G401 (cell line): Measurements from ENCODE around the gene RNF8. TPM values are rescaled to one million over a fixed set of nuclear protein-coding genes. Genes with fewer than 3 reads are reported as not detected.
"Not testable (repeated sequence)": the region's sequence is repeated elsewhere in the genome, so short reads cannot be mapped to it uniquely, and the experiment has no call there.

Experiments used
- DNase-seq: peaks from one replicate; pipeline ENCODE4 v3.0.0-alpha.2; 2015; ENCODE audit warnings: low spot score
- in situ Hi-C: cut with HindIII; loops from 2 replicates; pipeline ENCODE4 v1.10.0; 2016; ENCODE audit warnings: low sequenced_read_pairs, mixed read lengths
- total RNA-seq: library from RNA; depleted of rRNA; stranded (reverse); fragments of >200 nt; shearing (Covaris generic); gene quantifications from 2 replicates; pipeline ENCODE4 v1.2.3, GENCODE V29; 2014

Gene RNF8
- total RNA-seq, 1 experiment from 2014 or later, result 57.9 TPM

GRCh38 chr6:37319856-37320480 lies 33.8 kb upstream of the RNF8 start:
- DNase-seq, result no peak
- in situ Hi-C loops, result no loop called here

- peak; percentile 33 for DNase-seq
- in situ Hi-C loops, result no loop called here
Measured at GRCh38 chr6:37320646-37321045, 33.1 kb upstream of the RNF8 start.

GRCh38 chr6:37321101-37321500 lies 32.7 kb upstream of the RNF8 start:
- no peak for DNase-seq
- in situ Hi-C loops, result no loop called here

- DNase-seq, result peak; percentile 82
- in situ Hi-C loops, result no loop called here
Measured at GRCh38 chr6:37321516-37322415, 32.0 kb upstream of the RNF8 start.

GRCh38 chr6:37323580-37323979 lies 30.2 kb upstream of the RNF8 start:
- DNase-seq, result peak; percentile 27
- in situ Hi-C loops, result no loop called here

GRCh38 chr6:37324131-37325033 lies 29.4 kb upstream of the RNF8 start:
- peak; percentile 53 for DNase-seq

GRCh38 chr6:37330345-37330744 lies 23.4 kb upstream of the RNF8 start:
- in situ Hi-C loops, DNase-seq: not testable (repeated sequence)

More at GRCh38 chr6:37324131-37325033, 29.4 kb upstream of the RNF8 start:
- in situ Hi-C loops, result no loop called here

GRCh38 chr6:37331047-37331446 lies 22.7 kb upstream of the RNF8 start:
- in situ Hi-C loops, result no loop called here
- DNase-seq, result no peak

- in situ Hi-C loops, result no loop called here
- no peak for DNase-seq
Measured at GRCh38 chr6:37332894-37333293, 20.9 kb upstream of the RNF8 start.

GRCh38 chr6:37334047-37334446 lies 19.7 kb upstream of the RNF8 start:
- DNase-seq, result no peak
- in situ Hi-C loops, result no loop called here

GRCh38 chr6:37338317-37338716 lies 15.5 kb upstream of the RNF8 start:
- in situ Hi-C loops, DNase-seq: not testable (repeated sequence)

GRCh38 chr6:37338745-37339255 lies 15.0 kb upstream of the RNF8 start:
- DNase-seq, result no peak
- in situ Hi-C loops, result no loop called here

- in situ Hi-C loops, result no loop called here
- no peak for DNase-seq
Measured at GRCh38 chr6:37339741-37340638, 13.8 kb upstream of the RNF8 start.

GRCh38 chr6:37340639-37340943 lies 13.2 kb upstream of the RNF8 start:
- DNase-seq, result no peak
- in situ Hi-C loops, result no loop called here

- in situ Hi-C loops, result no loop called here
- no peak for DNase-seq
Measured at GRCh38 chr6:37343248-37343647, 10.5 kb upstream of the RNF8 start.

GRCh38 chr6:37344308-37344707 lies 9.5 kb upstream of the RNF8 start:
- in situ Hi-C loops, result no loop called here
- DNase-seq, result no peak

GRCh38 chr6:37345804-37346203 lies 8.0 kb upstream of the RNF8 start:
- in situ Hi-C loops, DNase-seq: not testable (repeated sequence)

GRCh38 chr6:37347177-37347576 lies 6.6 kb upstream of the RNF8 start:
- DNase-seq, result no peak
- in situ Hi-C loops, result no loop called here
